DLD1 (cell line): ENCODE measurements around the gene CC2D1A.
"Not testable (repeated sequence)": the region's sequence is repeated elsewhere in the genome, so short reads cannot be mapped to it uniquely, and the experiment has no call there.

Experiments used
- in situ Hi-C: cut with HindIII; loops from 2 replicates; pipeline ENCODE4 v1.10.0; 2017; ENCODE audit warnings: low sequenced_read_pairs

Gene CC2D1A

DNA sequence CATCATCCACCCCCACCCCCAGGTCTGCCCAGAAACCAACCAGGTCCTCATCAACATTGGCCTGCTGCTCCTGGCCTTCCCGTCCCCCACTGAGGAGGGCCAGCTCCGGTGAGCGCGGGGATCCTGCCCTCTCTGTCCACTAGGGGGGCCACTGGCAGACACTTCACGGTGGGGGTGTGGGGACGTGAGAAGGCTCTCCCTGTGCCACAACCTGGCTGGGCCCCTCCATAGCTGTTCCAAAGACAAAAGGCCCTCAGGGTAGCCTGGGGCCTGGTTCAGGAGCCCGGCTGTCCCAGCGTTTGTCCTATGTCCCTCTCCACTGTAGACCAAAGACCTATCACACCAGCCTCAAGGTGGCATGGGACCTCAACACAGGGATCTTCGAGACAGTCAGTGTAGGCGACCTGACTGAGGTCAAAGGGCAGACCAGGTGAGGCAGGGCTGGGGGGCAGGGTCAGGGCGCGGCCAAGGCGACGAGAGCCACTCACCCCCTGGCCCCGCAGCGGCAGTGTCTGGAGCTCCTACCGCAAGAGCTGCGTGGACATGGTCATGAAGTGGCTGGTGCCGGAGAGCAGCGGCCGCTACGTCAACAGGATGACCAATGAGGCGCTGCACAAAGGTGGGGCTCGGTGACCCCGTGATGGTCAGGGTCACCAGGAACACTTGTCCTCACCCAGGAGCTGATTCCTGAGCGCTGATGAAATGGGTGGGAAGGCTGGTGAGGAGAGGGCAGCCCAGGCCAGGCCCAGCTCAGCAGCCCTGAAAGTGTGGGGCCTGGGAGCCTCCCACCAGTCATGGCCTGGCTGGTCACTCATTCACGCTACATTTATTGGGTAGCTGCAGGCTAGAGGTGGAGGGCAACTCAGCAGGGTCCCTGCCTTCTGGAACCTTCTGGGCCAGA lies 54.2 kb downstream of the CC2D1A start:
- in situ Hi-C loops: no loop called here

DNA sequence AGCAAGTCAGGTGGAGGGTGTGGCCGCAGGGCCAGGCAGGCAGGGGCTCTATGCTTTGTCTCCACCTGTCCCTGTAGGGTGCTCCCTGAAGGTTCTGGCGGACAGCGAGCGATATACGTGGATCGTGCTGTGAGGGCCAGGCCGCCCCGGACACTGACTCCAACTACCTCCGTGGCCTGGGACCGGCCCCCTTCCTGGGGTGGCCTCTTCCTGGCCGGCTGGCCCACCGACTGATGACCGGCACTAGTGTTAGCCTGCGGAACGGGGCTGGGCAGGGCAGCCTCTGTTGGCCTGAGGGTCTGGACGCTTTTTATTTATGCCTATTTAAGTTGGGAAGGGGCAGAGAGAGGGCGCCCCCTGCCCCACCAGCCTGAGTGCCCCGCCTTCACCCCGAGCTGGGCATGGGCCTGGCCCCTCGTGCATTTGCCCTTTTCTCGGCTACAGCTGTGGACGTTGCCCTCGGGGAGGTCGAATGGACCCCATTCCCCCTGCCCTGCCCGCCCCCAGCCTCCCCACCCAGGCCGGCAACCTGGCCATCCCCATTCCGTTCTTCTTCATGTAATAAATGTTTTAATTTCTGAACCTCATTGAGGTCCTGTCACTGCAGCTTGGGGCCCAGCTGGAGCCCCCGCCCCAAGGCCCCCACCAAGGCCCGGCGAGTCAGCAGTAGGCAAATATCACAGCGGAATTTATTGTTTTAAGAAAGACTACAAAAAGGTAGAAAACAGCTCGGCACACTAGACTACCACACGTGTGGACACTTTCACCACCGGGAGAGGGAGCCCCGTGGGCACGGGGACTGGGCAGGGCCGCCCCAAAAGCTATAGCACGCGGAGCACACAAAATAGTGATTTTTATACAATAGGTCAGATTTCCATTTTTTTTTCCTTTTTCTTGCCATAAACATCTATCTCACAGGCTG lies 55.1 kb downstream of the CC2D1A start:
- in situ Hi-C loops: no loop called here

- in situ Hi-C loops: no loop called here
Observed at GRCh38 chr19:13961826-13962698, 56.1 kb downstream of the CC2D1A start.

DNA sequence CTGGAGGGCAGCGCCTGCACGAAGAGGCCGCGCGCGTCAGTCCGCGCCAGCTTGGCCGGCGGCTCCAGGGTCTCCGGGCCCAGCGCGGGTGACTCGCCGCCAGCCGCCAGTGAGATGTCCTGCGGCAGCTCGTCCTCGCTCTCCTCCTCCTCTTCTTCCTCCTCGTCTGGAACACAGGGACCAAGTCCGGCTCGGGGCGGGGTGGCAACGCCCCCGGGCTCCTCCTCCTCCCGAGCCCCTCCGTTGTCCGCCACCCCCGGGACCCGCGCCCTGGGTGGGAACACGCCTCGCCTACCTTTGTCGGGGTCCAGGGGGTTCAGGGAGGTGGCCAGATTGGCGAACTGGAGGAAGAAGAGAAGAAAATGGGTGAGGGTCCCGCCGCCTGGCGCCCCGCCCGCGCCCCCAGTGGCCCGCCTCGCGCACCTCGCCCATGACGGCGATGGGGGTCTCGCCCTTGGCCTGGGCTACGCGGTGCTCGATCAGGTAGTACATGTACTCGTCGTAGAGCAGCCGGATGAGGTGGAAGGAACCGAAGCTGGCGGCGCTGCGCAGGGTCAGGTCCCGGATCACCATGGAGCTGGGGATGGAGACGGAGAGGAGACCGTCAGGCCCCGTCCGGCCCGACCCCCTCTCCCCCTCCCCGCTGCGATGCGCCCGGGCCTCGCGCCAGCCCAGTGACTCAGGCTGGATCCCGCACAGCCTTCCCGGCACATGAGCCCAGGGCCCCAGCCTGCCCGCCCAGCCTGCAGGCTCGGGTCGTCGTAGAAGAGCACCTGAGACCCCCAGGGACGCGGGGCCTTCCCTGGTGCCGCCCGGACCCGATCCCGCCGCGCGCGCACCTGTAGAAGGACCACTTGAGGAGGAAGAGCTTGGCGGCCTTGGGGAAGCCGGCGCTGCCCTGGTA lies 57.0 kb downstream of the CC2D1A start:
- in situ Hi-C loops: no loop called here

DNA sequence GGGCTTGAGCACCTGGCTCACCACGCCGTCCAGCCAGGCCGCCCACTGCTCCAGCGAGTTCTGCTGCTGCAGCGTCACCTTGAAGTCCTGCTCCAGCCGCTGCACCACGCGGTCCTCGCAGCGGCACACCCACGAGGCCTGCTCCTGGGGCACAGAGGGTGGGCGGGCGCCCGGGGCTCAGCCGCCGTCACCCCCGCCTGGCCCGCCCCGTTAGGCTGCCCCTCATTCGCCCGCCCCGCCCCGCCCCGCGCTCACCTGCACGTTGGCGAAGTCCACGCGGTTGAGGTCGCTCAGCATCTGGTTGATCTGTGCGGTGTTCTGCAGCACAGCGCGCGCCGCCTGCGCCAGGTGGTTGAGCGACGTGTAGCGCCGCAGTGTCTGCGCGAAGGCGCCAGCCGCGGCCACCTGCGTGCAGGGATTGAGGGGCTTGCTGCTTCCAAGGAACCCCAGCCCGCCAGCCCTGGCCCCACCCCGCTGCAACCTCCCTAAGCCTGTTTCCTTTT lies 57.7 kb downstream of the CC2D1A start:
- in situ Hi-C loops: no loop called here

GRCh38 chr19:13964776-13965175 lies 58.8 kb downstream of the CC2D1A start:
- in situ Hi-C loops: no loop called here

DNA sequence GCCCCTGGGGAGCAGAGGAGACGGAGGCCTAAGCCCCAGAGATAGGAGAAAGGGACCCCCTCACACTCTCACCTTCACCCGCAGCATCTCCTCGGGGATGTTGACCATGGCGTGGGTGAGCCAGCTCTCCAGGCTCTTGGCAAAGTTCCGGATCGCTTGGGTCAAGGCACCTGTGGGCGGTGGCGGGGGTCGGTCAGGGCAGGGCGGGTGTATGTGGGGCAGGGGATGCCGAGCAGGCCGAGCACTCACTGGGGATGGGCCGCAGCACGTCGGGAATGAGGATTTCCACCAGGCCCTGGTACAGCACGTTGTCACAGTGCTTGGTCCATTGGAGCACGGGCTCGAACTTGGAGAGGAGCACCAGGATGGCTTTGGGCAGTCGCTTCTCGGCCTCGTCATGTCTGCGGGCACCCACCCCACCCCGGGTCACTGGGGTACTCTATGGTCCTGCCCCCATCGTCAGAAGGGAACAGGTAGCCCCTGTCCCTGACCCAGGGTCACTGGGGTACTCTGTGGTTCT lies 59.4 kb downstream of the CC2D1A start:
- in situ Hi-C loops: no loop called here

DNA sequence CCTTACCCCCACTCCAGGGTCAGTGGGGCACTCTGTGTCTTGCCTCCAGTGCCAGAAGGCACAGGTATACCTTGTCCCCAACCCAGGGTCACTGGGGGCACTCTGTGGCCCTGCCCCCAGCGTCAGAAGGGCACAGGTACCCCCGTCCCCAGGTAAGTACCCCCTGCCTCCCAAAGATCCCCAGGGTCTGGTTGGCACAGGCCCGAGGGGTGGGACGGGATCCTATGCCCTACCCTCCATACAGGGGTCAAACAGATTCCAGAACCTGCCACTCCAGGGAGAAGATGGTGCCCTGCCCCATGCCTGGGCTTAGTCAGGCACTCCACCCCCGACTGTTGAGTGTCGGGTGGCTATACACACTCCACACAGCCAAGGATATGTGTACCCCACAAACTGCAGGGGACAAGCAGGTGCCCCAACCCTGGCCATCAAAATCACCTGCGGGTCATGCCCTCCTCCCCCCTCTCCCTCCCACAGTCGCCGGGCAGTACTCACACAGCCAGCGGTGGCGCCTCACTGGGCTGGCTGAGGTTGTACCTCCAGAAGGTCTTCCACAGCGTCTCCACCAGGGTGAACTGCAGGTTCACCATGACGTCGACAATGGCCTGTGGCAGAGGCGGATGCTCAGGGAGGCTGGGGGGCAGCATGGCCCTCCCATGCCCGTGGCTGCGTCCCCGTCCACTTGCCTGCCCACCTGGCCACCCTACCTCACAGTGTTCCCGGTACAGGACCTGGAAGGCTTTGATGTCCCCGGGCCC lies 60.1 kb downstream of the CC2D1A start:
- in situ Hi-C loops: no loop called here

- in situ Hi-C loops: no loop called here
Observed at GRCh38 chr19:13966684-13967128, 60.7 kb downstream of the CC2D1A start.

DNA sequence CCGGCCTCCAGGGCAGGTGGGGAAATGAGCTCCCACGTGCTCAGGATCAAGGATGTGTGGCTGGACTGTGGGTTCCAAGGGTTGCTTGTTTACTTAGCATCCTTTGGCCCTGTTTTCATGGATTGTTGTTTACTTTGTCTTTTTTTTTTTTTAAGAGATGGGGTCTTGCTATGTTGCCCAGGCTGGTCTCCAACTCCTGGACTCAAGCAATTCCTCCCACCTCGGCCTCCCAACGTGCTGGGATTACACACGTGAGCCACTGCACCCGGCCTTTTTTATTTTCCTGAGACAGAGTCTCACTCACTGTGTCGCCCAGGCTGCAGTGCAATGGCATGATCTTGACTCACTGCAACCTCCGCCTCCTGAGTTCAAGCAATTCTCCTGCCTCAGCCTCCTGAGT lies 61.2 kb downstream of the CC2D1A start:
- in situ Hi-C loops: not testable (repeated sequence)

DNA sequence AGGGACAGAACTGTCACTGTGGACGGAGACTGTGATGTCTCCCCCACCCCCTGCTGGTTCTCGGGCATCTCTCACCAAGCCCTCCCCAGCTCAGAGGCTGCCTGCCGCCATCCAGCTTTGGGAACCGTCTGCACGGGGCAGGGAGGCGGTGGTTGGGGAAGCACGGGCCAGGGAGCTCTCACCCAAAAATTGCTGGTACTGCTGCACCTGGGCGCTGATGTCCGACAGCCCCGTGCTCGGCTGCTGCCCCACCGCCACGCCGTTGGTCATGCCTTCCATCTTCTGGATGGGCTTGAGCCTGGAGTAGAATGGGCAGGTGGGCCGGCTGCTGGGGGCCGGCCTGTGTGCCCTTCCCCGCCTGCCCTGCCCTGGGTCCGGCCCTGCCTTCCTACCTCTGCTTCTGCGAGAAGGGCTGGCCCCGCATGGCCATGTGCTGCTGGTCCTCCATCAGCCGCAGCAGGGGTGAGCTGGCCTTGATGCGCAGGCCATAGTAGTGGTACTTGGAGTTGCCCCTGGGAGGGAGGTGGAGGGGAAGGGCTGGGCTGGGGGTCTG lies 62.5 kb downstream of the CC2D1A start:
- in situ Hi-C loops: no loop called here

DNA sequence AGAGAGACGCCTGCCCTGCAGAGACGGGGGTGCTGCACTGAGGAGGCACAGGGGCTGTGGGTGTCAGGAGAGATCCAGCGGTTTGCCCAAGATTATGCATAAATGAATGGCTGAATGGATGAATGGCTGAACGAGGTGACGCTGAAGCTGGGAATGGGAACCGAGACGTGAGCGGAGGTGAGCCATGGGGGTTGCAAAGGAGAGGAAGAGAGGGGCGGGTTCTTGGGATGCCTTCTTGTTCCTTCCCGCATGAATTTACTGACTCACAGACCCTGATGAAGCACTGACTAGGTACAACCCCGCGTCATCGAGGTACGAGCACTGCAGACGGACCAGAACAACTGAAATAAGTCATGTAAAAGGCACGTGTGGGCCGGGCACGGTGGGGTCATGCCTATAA lies 63.0 kb downstream of the CC2D1A start:
- in situ Hi-C loops: no loop called here

- in situ Hi-C loops: no loop called here
Observed at GRCh38 chr19:13969897-13970296, 63.9 kb downstream of the CC2D1A start.

DNA sequence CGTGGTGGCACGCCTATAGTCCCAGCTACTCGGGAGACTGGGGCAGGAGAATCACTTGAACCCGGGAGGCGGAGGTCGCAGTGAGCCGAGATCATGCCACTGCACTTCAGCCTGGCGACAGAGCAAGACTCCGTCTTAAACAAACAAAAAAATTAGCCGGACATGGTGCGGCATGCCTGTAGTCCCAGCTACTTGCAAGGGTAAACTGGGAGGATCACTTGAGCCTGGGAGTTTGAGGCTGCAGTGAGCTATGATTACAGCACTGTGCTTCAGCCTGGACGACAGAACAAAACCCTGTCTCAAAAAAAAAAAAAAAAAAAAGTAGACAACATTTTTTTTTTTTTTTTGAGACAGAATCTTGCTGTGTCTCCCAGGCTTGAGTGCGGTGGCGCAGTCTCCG lies 65.9 kb downstream of the CC2D1A start:
- in situ Hi-C loops: not testable (repeated sequence)

GRCh38 chr19:13972368-13973155 lies 66.6 kb downstream of the CC2D1A start:
- in situ Hi-C loops: no loop called here

DNA sequence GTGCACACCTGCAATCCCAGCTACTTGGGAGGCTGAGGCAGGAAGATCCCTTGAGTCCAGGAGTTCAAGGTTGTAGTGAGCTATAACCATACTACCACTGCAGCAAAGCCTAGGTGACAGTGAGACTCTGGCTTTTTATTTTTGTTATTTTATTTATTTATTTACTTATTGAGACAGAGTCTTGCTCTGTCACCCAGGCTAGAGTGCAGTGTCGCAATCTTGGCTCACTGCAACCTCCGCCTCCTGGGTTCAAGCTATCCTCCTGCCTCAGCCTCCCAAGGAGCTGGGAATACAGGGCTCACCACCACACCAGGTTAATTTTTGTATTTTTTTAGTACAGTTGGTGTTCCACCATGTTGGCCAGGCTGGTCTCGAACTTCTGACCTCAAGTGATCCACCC lies 67.5 kb downstream of the CC2D1A start:
- in situ Hi-C loops: not testable (repeated sequence)

GRCh38 chr19:13974073-13974472 lies 68.1 kb downstream of the CC2D1A start:
- in situ Hi-C loops: no loop called here
